Measurements from ENCODE around the gene DISC1. TPM values are rescaled to one million over a fixed set of nuclear protein-coding genes. Genes with fewer than 3 reads are reported as not detected.

The DISC1 gene
- total RNA-seq, 1 experiment from 2014 or later: 1.8 TPM

- Histone ChIP-seq H3K4me1 (ENCODE audit: control insufficient read depth in 1 of 2, insufficient read depth in 2 of 2, low read length in 2 of 2) (peaks cover 0 to 6% of the 10 kb centered on the region in 2 experiments; a peak in 2 of 4 replicates), H3K36me3 (ENCODE audit: control insufficient read depth in 1 of 2, insufficient read depth in 2 of 2, low read length in 2 of 2) (no peaks in the 10 kb centered on the region), H2AFZ (ENCODE audit: low read depth, low read length, poor library complexity, severe bottlenecking) (no peak overlapping the region), H3K4me3 (replicated peaks in 1 of 2; ENCODE audit: low read depth in 1 of 2, low read length in 2 of 2) (no peak overlapping the region), H3K27me3 (ENCODE audit: insufficient read depth, low read length) (no peaks in the 10 kb centered on the region), H3K79me2 (ENCODE audit: insufficient read depth, low read length) (no peaks in the 10 kb centered on the region), H3K4me2 (ENCODE audit: low read length) (no peak overlapping the region), H3K9me3 (ENCODE audit: control insufficient read depth in 1 of 2, insufficient read depth in 1 of 2, low read depth in 1 of 2, low read length in 2 of 2) (no peaks in the 10 kb centered on the region), H3K27ac (ENCODE audit: low read depth, low read length) (no peak overlapping the region), H4K20me1 (ENCODE audit: insufficient read depth) (no peaks in the 10 kb centered on the region), H3K9me2 (ENCODE audit: insufficient read depth) (no peaks in the 10 kb centered on the region), H3K9ac (ENCODE audit: low read length) (no peak overlapping the region)
- ChIA-PET POLR2A (no interaction called here), CTCF (no interaction called here), RAD21 (ENCODE audit: low non-redundant PET in 1 of 2, low total read pairs in 2 of 2, uncharacterized antibody in 2 of 2, unreplicated experiment in 2 of 2) (no interaction called here)
- no TSS peak for BruUV-seq (replicated peaks)
- TF ChIP-seq TCF7L2 (IDR thresholded peaks at IDR 0.05; ENCODE audit: borderline replicate concordance, extremely low read depth, insufficient read depth, insufficient read length) (no peak), POLR2A (IDR thresholded peaks at IDR 0.05; ENCODE audit: borderline replicate concordance, extremely low read depth, insufficient read depth, insufficient read length) (no peak), REST (IDR thresholded peaks at IDR 0.05; ENCODE audit: low read depth) (no peak), CEBPB (IDR thresholded peaks at IDR 0.05; ENCODE audit: low read depth) (no peak)
- intact Hi-C loops (cut with micrococcal nuclease): no loop called here
- ATAC-seq (no peak), DNase-seq (ENCODE audit: low read depth, low spot score) (no peak)
These were observed 27.0 kb downstream of the DISC1 start for GRCh38 chr1:231653632-231654031.

DNA sequence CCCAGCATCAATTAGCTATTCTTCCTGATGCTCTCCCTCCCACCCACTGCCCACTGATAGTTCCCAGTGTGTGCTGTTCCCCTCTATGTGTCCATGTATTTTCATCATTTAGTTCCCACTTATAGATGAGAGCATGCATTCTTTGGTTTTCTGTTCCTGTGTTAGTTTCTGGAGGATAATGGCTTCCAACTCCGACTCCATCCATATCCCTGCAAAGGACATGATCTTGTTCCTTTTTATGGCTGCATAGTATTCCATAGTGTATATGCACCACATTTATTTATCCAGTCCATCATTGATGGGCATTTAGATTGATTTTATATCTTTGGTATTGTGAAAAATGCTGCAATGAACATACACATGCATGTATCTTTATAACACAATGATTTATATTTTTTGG lies 30.2 kb downstream of the DISC1 start:
- Histone ChIP-seq H3K9ac (ENCODE audit: low read length) (no peak overlapping the region), H3K4me2 (ENCODE audit: low read length) (no peak overlapping the region), H3K27me3 (ENCODE audit: insufficient read depth, low read length) (no peaks in the 10 kb centered on the region), H3K79me2 (ENCODE audit: insufficient read depth, low read length) (no peaks in the 10 kb centered on the region), H4K20me1 (ENCODE audit: insufficient read depth) (no peaks in the 10 kb centered on the region), H3K4me3 (replicated peaks in 1 of 2; ENCODE audit: low read depth in 1 of 2, low read length in 2 of 2) (no peak overlapping the region), H3K9me3 (ENCODE audit: control insufficient read depth in 1 of 2, insufficient read depth in 1 of 2, low read depth in 1 of 2, low read length in 2 of 2) (no peaks in the 10 kb centered on the region), H2AFZ (ENCODE audit: low read depth, low read length, poor library complexity, severe bottlenecking) (no peak overlapping the region), H3K36me3 (ENCODE audit: control insufficient read depth in 1 of 2, insufficient read depth in 2 of 2, low read length in 2 of 2) (no peaks in the 10 kb centered on the region), H3K27ac (ENCODE audit: low read depth, low read length) (no peak overlapping the region), H3K4me1 (ENCODE audit: control insufficient read depth in 1 of 2, insufficient read depth in 2 of 2, low read length in 2 of 2) (peaks cover 0 to 5% of the 10 kb centered on the region in 2 experiments; a peak in 2 of 4 replicates), H3K9me2 (ENCODE audit: insufficient read depth) (no peaks in the 10 kb centered on the region)
- BruUV-seq (replicated peaks): no TSS peak
- TF ChIP-seq EZH2phosphoT487 (IDR thresholded peaks at IDR 0.05; ENCODE audit: borderline replicate concordance) (no peak), REST (IDR thresholded peaks at IDR 0.05; ENCODE audit: low read depth) (no peak), RAD21 (IDR thresholded peaks at IDR 0.05; ENCODE audit: low read depth) (no peak), EZH2 (IDR thresholded peaks at IDR 0.05) (no peak), TCF7L2 (IDR thresholded peaks at IDR 0.05; ENCODE audit: borderline replicate concordance, extremely low read depth, insufficient read depth, insufficient read length) (no peak), FOSL1 (IDR thresholded peaks at IDR 0.05; ENCODE audit: low read depth) (no peak)
- ChIA-PET POLR2A (no interaction called here), CTCF (no interaction called here), RAD21 (ENCODE audit: low non-redundant PET in 1 of 2, low total read pairs in 2 of 2, uncharacterized antibody in 2 of 2, unreplicated experiment in 2 of 2) (no interaction called here)
- intact Hi-C loops (cut with micrococcal nuclease): no loop called here
- DNase-seq (ENCODE audit: low read depth, low spot score): no peak
- no peak for ATAC-seq
